ENCODE measurements around the gene FOXK2.
"Not testable (repeated sequence)": the region's sequence is repeated elsewhere in the genome, so short reads cannot be mapped to it uniquely, and the experiment has no call there.

DNA sequence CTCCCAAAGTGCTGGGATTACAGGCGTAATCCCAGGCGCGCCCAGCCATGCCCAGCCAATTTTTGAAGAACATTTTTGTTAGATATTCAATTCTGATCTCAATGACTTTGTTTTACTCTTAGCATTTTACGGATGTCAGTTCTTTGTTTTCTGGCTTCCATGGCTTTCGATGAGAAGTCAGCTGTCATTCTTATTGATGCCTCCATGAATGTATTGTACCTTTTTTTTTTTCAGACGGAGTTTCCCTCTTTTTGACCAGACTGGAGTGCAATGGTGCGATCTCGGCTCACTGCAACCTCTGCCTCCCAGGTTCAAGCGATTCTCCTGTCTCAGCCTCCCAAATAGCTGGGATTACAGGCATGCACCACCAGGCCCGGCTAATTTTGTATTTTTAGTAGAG is 5.7 kb upstream of the FOXK2 start:
- not testable (repeated sequence) for TF ChIP-seq YY1 (IDR thresholded peaks at IDR 0.05; ENCODE audit: insufficient read depth, insufficient read length); ZNF274 (IDR thresholded peaks at IDR 0.05; ENCODE audit: low read depth, low read length); SUZ12 (IDR thresholded peaks at IDR 0.05; ENCODE audit: extremely low read depth, insufficient read depth, insufficient read length)
